ENCODE data around the gene NEK3. TPM values are rescaled to one million over a fixed set of nuclear protein-coding genes. Genes with fewer than 3 reads are reported as not detected.
"Not testable (repeated sequence)": the region's sequence is repeated elsewhere in the genome, so short reads cannot be mapped to it uniquely, and the experiment has no call there.

NEK3 gene
- total RNA-seq, 1 experiment from 2014 or later: 13.3 TPM

DNA sequence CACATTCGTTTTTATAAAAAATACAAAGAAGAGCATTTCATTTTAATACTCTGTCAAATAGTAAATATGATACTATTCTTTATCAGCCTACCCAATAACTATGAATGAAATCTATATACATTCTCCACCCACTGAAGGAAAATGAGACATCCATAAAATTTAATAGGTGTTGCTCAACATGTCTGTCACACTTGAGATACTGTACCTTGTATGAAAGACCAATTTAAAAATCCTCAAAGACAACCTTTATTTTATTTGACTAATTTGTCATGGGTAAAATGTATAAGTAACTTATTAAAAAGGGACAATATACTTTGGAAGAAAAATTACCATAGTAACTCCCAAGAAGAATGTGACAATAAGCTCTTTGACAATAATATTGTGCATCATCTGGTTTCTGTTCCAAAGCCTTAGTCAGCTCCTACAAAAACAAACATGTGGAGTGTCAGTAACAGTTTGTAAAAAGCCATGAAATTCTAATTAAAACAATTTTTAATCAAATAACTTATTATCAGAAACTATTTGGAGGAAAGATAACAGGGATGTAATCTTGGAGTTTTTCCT lies 11.5 kb upstream of the NEK3 start:
- H4K20me1 ChIP-seq (ENCODE audit: control insufficient read depth, insufficient read depth, insufficient read length); H3K27ac ChIP-seq (ENCODE audit: insufficient read length, low read depth, low read length); H4K5ac ChIP-seq (ENCODE audit: insufficient read length, low read depth, low read length); H3K27me3 Mint-ChIP-seq (ENCODE audit: low read depth); H3K56ac ChIP-seq (ENCODE audit: insufficient read length, low read depth, low read length); H3K9me3 Mint-ChIP-seq; H2AK5ac ChIP-seq (ENCODE audit: insufficient read length, low read length); H3K4ac ChIP-seq (ENCODE audit: low read depth, low read length); H3K4me1 ChIP-seq (ENCODE audit: insufficient read depth, low read length); H2BK12ac ChIP-seq (ENCODE audit: insufficient read length, low read depth, low read length); H2BK120ac ChIP-seq (ENCODE audit: low read depth, low read length, poor library complexity, severe bottlenecking); H3K27me3 ChIP-seq (ENCODE audit: insufficient read depth, low read length); H3K79me1 ChIP-seq (ENCODE audit: insufficient read depth, low read depth, low read length, poor library complexity, severe bottlenecking); DNase-seq; H3K23ac ChIP-seq (ENCODE audit: insufficient read length, low read depth, low read length); H3K79me2 ChIP-seq (ENCODE audit: insufficient read depth, low read length); H2AFZ ChIP-seq (ENCODE audit: low read length); H3T11ph ChIP-seq (ENCODE audit: low read length); H3K27ac Mint-ChIP-seq; H2BK5ac ChIP-seq (ENCODE audit: insufficient read length, low read length); H3K4me1 Mint-ChIP-seq; H3K14ac ChIP-seq (ENCODE audit: insufficient read depth, low read length); H4K8ac ChIP-seq (replicated peaks; ENCODE audit: insufficient read length, low read depth, low read length); H3K4me2 ChIP-seq (ENCODE audit: insufficient read depth, insufficient read length, low read length); H4K91ac ChIP-seq (ENCODE audit: insufficient read length, low read depth, low read length); H3K23me2 ChIP-seq (ENCODE audit: insufficient read length, low read depth, low read length, poor library complexity, severe bottlenecking); H3K9me3 ChIP-seq (ENCODE audit: control insufficient read depth, low read depth, low read length); H3K4me3 Mint-ChIP-seq; H3K18ac ChIP-seq (ENCODE audit: insufficient read length, low read depth, low read length); H3K9ac ChIP-seq (ENCODE audit: extremely low read depth, insufficient read length, low read length); H2BK20ac ChIP-seq (ENCODE audit: low read depth, low read length, poor library complexity, severe bottlenecking); H2BK15ac ChIP-seq (ENCODE audit: low read depth, low read length): not testable (repeated sequence)
- no CpG with 5 or more reads among the region's 1 CpG for WGBS (ENCODE audit: extremely low coverage, insufficient read length, low lambda C conversion rate)
- H3K36me3 Mint-ChIP-seq (ENCODE audit: insufficient read depth in 1 of 3, low read depth in 3 of 3): peaks cover 0 to 62% (median 22%) of the 10 kb centered on the region in 3 experiments; a peak in 6 of 7 replicates
